Measurements from ENCODE around the gene NUDT22.
A peak's percentile ranks its signal among the peaks of the same experiment; 100 is the strongest.

Gene NUDT22

GRCh38 chr11:64264371-64264852, 38.3 kb downstream of the NUDT22 start:
- Histone ChIP-seq H3K27ac (no peak overlapping the region), H3K36me3 (replicated peaks) (peaks cover 68% of the 10 kb centered on the region), H3K4me3 (ENCODE audit: low read depth, low read length) (no peak overlapping the region), H3K27me3 (replicated peaks) (no peaks in the 10 kb centered on the region)
- no peak for TF ChIP-seq CTCF (IDR thresholded peaks at IDR 0.05; ENCODE audit: low read depth, low read length, missing control alignments)
- in situ Hi-C loops (cut with HindIII; ENCODE audit: low pct_ligation_motif_present, low sequenced_read_pairs): no loop called here
- DNase-seq: no peak

GRCh38 chr11:64265176-64266160, 39.4 kb downstream of the NUDT22 start:
- no peak overlapping the region for H3K4me3 ChIP-seq (ENCODE audit: low read depth, low read length)
- no peak for DNase-seq
- peaks cover 59% of the 10 kb centered on the region for H3K36me3 ChIP-seq (replicated peaks)
- H3K27ac ChIP-seq: no peak overlapping the region
- in situ Hi-C loops (cut with HindIII; ENCODE audit: low pct_ligation_motif_present, low sequenced_read_pairs): no loop called here
- no peak for TF ChIP-seq CTCF (IDR thresholded peaks at IDR 0.05; ENCODE audit: low read depth, low read length, missing control alignments)
- H3K27me3 ChIP-seq (replicated peaks): no peaks in the 10 kb centered on the region

GRCh38 chr11:64266339-64266738, 40.3 kb downstream of the NUDT22 start:
- Histone ChIP-seq H3K4me3 (ENCODE audit: low read depth, low read length) (no peak overlapping the region), H3K36me3 (replicated peaks) (peaks cover 55% of the 10 kb centered on the region)

GRCh38 chr11:64267207-64267945, 41.3 kb downstream of the NUDT22 start:
- Histone ChIP-seq H3K27me3 (replicated peaks) (no peaks in the 10 kb centered on the region), H3K27ac (no peak overlapping the region), H3K4me3 (ENCODE audit: low read depth, low read length) (no peak overlapping the region), H3K36me3 (replicated peaks) (peaks cover 46% of the 10 kb centered on the region)
- TF ChIP-seq CTCF (IDR thresholded peaks at IDR 0.05; ENCODE audit: low read depth, low read length, missing control alignments): no peak
- DNase-seq: no peak
- in situ Hi-C loops (cut with HindIII; ENCODE audit: low pct_ligation_motif_present, low sequenced_read_pairs): no loop called here

More at GRCh38 chr11:64266339-64266738, 40.3 kb downstream of the NUDT22 start:
- in situ Hi-C loops (cut with HindIII; ENCODE audit: low pct_ligation_motif_present, low sequenced_read_pairs): no loop called here
- Histone ChIP-seq H3K27ac (no peak overlapping the region), H3K27me3 (replicated peaks) (no peaks in the 10 kb centered on the region)
- DNase-seq: peak; percentile 45
- no peak for TF ChIP-seq CTCF (IDR thresholded peaks at IDR 0.05; ENCODE audit: low read depth, low read length, missing control alignments)

- Histone ChIP-seq H3K36me3 (replicated peaks) (peaks cover 40% of the 10 kb centered on the region), H3K4me3 (ENCODE audit: low read depth, low read length) (peak overlapping the region; percentile 75), H3K27me3 (replicated peaks) (no peaks in the 10 kb centered on the region), H3K27ac (peak overlapping the region; percentile 66)
- no peak for TF ChIP-seq CTCF (IDR thresholded peaks at IDR 0.05; ENCODE audit: low read depth, low read length, missing control alignments)
- peak; percentile 35 for DNase-seq
- in situ Hi-C loops (cut with HindIII; ENCODE audit: low pct_ligation_motif_present, low sequenced_read_pairs): no loop called here
These were observed 42.2 kb downstream of the NUDT22 start for GRCh38 chr11:64268025-64268892.

Measured in brain microvascular endothelial cell (primary cell).